GM12878 (cell line): ENCODE data around the gene TEKT2. TPM values are rescaled to one million over a fixed set of nuclear protein-coding genes. Genes with fewer than 3 reads are reported as not detected.

ENCODE experiments used
- ATAC-seq: fragments of 200-7000 bp; cut with Tn5 transposase; 3 replicates; pipeline ENCODE4 v1.9.1; 2020; ENCODE audit warnings: mild to moderate bottlenecking, moderate library complexity
- BruUV-seq: library from RNA; stranded (reverse); fragments of 400-500 nt; replicated peaks from 2 replicates; lab custom pipeline; 2021; lab: Mats Ljungman, UMichigan
- CTCF ChIA-PET: fragments of 300-600 bp; sonication (Branson Sonifier 250); formaldehyde crosslinking; extraction: SDS; loops from one replicate; lab custom pipeline; 2021; ENCODE audit warnings: inconsistent platforms; lab: Yijun Ruan, JAX
- POLR2A ChIA-PET: fragments of 350-600 bp; formaldehyde crosslinking; extraction: SDS; loops from one replicate; lab custom pipeline; 2021; ENCODE audit warnings: inconsistent platforms; lab: Charles Lee
- RAD21 ChIA-PET: fragments of 300-600 bp; sonication (Branson Sonifier 250); formaldehyde crosslinking; loops from one replicate; lab custom pipeline; 2023; ENCODE audit warnings: antibody characterized with exemption; ENCODE audit not compliant: unreplicated experiment; lab: Charles Lee
- SMC1A ChIA-PET: fragments of 300-600 bp; sonication (Branson Sonifier 250); formaldehyde crosslinking; loops from one replicate; lab custom pipeline; 2023; ENCODE audit not compliant: unreplicated experiment, uncharacterized antibody; lab: Charles Lee
- DNase-seq: peaks from one replicate; pipeline ENCODE4 v3.0.0-alpha.2; 2011; ENCODE audit warnings: low read depth, low spot score
- FAIRE-seq: peaks from 3 replicates; lab custom pipeline; 2011; peaks lifted over from hg19 to GRCh38; lab: Jason Lieb, UNC
- H2AFZ ChIP-seq: 2 replicates; pipeline ENCODE4 v1.6.0; 2011; ENCODE audit warnings: low read depth, low read length, control low read depth; ENCODE audit not compliant: control insufficient read depth
- H3K27ac ChIP-seq: 2 replicates; pipeline ENCODE4 v1.5.1; 2011; ENCODE audit warnings: control low read depth; ENCODE audit not compliant: control insufficient read depth, insufficient read depth
- H3K27me3 ChIP-seq, 2 experiments: replicated peaks in 1 of 2; 2 replicates each; pipeline versions ENCODE4 v1.6.0 to v1.6.1; 2011; ENCODE audit warnings: low read length in 1 of 2; ENCODE audit not compliant: control insufficient read depth in 2 of 2, insufficient read depth in 2 of 2
- H3K36me3 ChIP-seq, 2 experiments: 2 replicates each; pipeline ENCODE4 v1.5.1; 2011; ENCODE audit warnings: low read length in 1 of 2; ENCODE audit not compliant: control insufficient read depth in 2 of 2, insufficient read depth in 2 of 2
- H3K4me1 ChIP-seq: 2 replicates; pipeline ENCODE4 v1.6.1; 2011; ENCODE audit warnings: mild to moderate bottlenecking, low read length, moderate library complexity, mixed read lengths; ENCODE audit not compliant: control insufficient read depth, insufficient read depth
- H3K4me2 ChIP-seq: 2 replicates; pipeline ENCODE4 v1.6.0; 2011; ENCODE audit warnings: control low read depth; ENCODE audit not compliant: control insufficient read depth, insufficient read depth
- H3K4me3 ChIP-seq: fragments of 200-600 bp; sonication (generic); 2 replicates; pipeline ENCODE4 v1.5.1; 2016
- H3K79me2 ChIP-seq: 2 replicates; pipeline ENCODE4 v1.6.0; 2011; ENCODE audit warnings: low read length; ENCODE audit not compliant: control insufficient read depth, insufficient read depth
- H3K9ac ChIP-seq: 2 replicates; pipeline ENCODE4 v1.8.0; 2011; ENCODE audit warnings: low read length, control low read depth, mixed read lengths; ENCODE audit not compliant: control insufficient read depth, insufficient read depth
- H3K9me3 ChIP-seq: replicated peaks from 3 replicates; pipeline ENCODE4 v1.5.1; 2011; ENCODE audit warnings: mild to moderate bottlenecking, low read length; ENCODE audit not compliant: control insufficient read depth, insufficient read depth
- H4K20me1 ChIP-seq: 2 replicates; pipeline ENCODE4 v1.6.0; 2011; ENCODE audit not compliant: control insufficient read depth, insufficient read depth
- ATF7 ChIP-seq: fragments of 450-650 bp; IDR thresholded peaks from 2 replicates; pipeline ENCODE4 v1.6.1; 2016; ENCODE audit warnings: low read depth, mild to moderate bottlenecking
- CHD2 ChIP-seq: IDR thresholded peaks from 2 replicates; pipeline ENCODE4 v1.6.1; 2011; ENCODE audit warnings: low read depth, low read length, improper control_type of control experiment, borderline replicate concordance
- FOXM1 ChIP-seq: IDR thresholded peaks from 2 replicates; pipeline ENCODE4 v1.6.1; 2012; ENCODE audit warnings: low read depth, mild to moderate bottlenecking, inconsistent platforms, low read length, moderate library complexity
- GATAD2B ChIP-seq: fragments of 450-650 bp; conservative IDR thresholded peaks from 2 replicates; pipeline ENCODE4 v1.6.1; 2017; ENCODE audit warnings: low read depth, mild to moderate bottlenecking, moderate library complexity
- HDGF ChIP-seq: fragments of 450-650 bp; IDR thresholded peaks from 2 replicates; pipeline ENCODE4 v1.6.1; 2016; ENCODE audit warnings: antibody characterized with exemption
- MYB ChIP-seq: fragments of 150-350 bp; IDR thresholded peaks from 2 replicates; pipeline ENCODE4 v1.6.1; 2014; ENCODE audit warnings: mild to moderate bottlenecking, low read depth, low read length, borderline replicate concordance
- NFYB ChIP-seq: IDR thresholded peaks from 2 replicates; pipeline ENCODE4 v1.6.1; 2011; ENCODE audit warnings: low read depth, mild to moderate bottlenecking, low read length, improper control_type of control experiment, moderate library complexity; ENCODE audit not compliant: insufficient read depth
- PKNOX1 ChIP-seq: fragments of 450-650 bp; IDR thresholded peaks from 2 replicates; pipeline ENCODE4 v1.6.1; 2016; ENCODE audit warnings: mild to moderate bottlenecking
- POLR2AphosphoS5 ChIP-seq: IDR thresholded peaks from 2 replicates; pipeline ENCODE4 v1.6.1; 2011; ENCODE audit warnings: mild to moderate bottlenecking, low read length, inconsistent platforms
- RCOR1 ChIP-seq: conservative IDR thresholded peaks from 2 replicates; pipeline ENCODE4 v1.6.1; 2012; ENCODE audit warnings: low read depth, low read length, improper control_type of control experiment
- SIX5 ChIP-seq: IDR thresholded peaks from 2 replicates; pipeline ENCODE4 v1.6.1; 2011; ENCODE audit warnings: mild to moderate bottlenecking, low read depth, low read length, moderate library complexity; ENCODE audit not compliant: severe bottlenecking
- SMARCA5 ChIP-seq: fragments of 450-650 bp; IDR thresholded peaks from 2 replicates; pipeline ENCODE4 v1.6.1; 2017; ENCODE audit warnings: mild to moderate bottlenecking
- SP1 ChIP-seq: IDR thresholded peaks from one replicate; pipeline ENCODE4 v1.6.1; 2011; ENCODE audit warnings: low read depth, low read length
- WRNIP1 ChIP-seq: IDR thresholded peaks from 2 replicates; pipeline ENCODE4 v1.6.1; 2011; ENCODE audit warnings: low read depth, low read length, improper control_type of control experiment, borderline replicate concordance
- WGBS: methylation state at CpG from one replicate; pipeline ENCODE4 v1.1.6; 2016; ENCODE audit warnings: low lambda C conversion rate; ENCODE audit not compliant: insufficient replicate concordance, insufficient coverage; ENCODE audit errors: missing lambda C conversion rate; 5-methylcytosine and 5-hydroxymethylcytosine counted together
- in situ Hi-C: fragments of 300-500 bp; cut with MboI; formaldehyde crosslinking; loops from 9 replicates; pipeline ENCODE4 v1.14.3; 2018; ENCODE audit warnings: mixed read lengths
- intact Hi-C: fragments of 100-400 bp; cut with micrococcal nuclease; formaldehyde crosslinking; loops from one replicate; pipeline ENCODE4 v1.14.2; 2022; ENCODE audit not compliant: unreplicated experiment
- polyA plus RNA-seq, 11 experiments: library from polyadenylated mRNA; depleted of rRNA in 4 of 11; unstranded in 6 of 11; stranded (reverse) in 5 of 11; fragments of >200 nt; fragmentation: Nextera tagmentation in 4 of 11; fragmentation: Illumina TruSeq in 1 of 11; extraction: Ambion mirVana in 4 of 11; extraction: Trizol in 1 of 11; gene quantifications; 1 replicate in 1 of 11; 2 replicates in 10 of 11; pipeline versions ENCODE4 v1.2.1 to v1.2.3, GENCODE V29; 2011 to 2016; ENCODE audit warnings: inconsistent platforms in 2 of 11, missing spikeins in 2 of 11, low read depth in 1 of 11
- total RNA-seq, 4 experiments: library from RNA; depleted of rRNA in 3 of 4; stranded (reverse); fragments of >200 nt in 3 of 4; fragmentation: Illumina TruSeq in 1 of 4; extraction: Trizol in 1 of 4; gene quantifications; 2 replicates each; pipeline versions ENCODE4 v1.2.1 to v1.2.3, GENCODE V29; 2013 to 2021
- TF ChIP-seq, protein P1 (sequence below): IDR thresholded peaks from 2 replicates; pipeline ENCODE4 v1.6.1; 2012; ENCODE audit warnings: low read length, inconsistent platforms

Gene TEKT2
- total and polyA plus RNA-seq, 10 of the 15 experiments (the other 5 are each of a cell fraction or from before 2014, with no cell fraction given): 0.07 to 0.13 TPM; not detected in 8

DNA sequence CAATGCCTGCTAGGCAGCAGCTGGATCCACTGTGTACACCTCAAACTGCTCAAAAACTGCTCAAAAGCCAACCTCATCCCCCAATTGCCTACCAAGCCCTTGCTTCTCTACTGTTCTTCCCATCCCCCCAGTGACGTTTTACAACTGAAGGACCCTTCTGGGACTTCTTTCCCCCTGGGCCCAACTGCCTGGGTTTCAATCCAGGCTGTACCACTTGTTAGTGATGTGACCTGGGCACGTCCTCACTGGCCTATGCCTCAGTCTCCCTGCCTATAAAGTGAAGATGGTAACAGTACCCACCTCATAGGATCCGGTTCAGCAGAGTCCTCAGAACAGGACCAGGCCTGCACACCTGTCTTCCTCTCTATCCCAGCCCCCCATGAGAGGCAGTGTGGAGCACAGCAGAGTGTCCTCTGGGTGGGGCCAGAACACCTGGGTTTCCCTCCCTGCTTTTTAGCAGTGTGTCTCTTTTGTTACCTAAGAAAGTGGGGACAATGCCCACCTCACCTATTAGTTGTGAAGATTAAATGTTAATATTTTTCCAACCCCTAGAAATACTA, 1.9 kb upstream of the TEKT2 start:
- Histone ChIP-seq H3K9ac (no peak overlapping the region), H3K27ac (no peak overlapping the region), H3K4me1 (no peaks in the 10 kb centered on the region), H3K36me3 (no peaks in the 10 kb centered on the region), H4K20me1 (no peaks in the 10 kb centered on the region), H3K9me3 (no peaks in the 10 kb centered on the region), H2AFZ (no peak overlapping the region), H3K27me3 (no peaks in the 10 kb centered on the region; a peak in 1 of 4 replicates), H3K4me3 (no peak overlapping the region), H3K4me2 (no peak overlapping the region), H3K79me2 (no peaks in the 10 kb centered on the region)
- ChIA-PET RAD21 (no interaction called here), CTCF (no interaction called here), POLR2A (no interaction called here), SMC1A (interaction anchor here (0.6 kb wide), 1 partner anchor 14 kb away, joined by 3 read pairs; no protein-coding TSS in a partner anchor)
- TF ChIP-seq GATAD2B: no peak
- TF ChIP-seq POLR2AphosphoS5: no peak
- TF ChIP-seq, protein P1, sequence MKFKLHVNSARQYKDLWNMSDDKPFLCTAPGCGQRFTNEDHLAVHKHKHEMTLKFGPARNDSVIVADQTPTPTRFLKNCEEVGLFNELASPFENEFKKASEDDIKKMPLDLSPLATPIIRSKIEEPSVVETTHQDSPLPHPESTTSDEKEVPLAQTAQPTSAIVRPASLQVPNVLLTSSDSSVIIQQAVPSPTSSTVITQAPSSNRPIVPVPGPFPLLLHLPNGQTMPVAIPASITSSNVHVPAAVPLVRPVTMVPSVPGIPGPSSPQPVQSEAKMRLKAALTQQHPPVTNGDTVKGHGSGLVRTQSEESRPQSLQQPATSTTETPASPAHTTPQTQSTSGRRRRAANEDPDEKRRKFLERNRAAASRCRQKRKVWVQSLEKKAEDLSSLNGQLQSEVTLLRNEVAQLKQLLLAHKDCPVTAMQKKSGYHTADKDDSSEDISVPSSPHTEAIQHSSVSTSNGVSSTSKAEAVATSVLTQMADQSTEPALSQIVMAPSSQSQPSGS: no peak
- TF ChIP-seq MYB: no peak
- in situ Hi-C loops (no loop called here), intact Hi-C loops (loop anchor here (10.0 kb wide), 1 partner anchor 197 kb away; the partner anchor contains the start of gene AGO1)
- BruUV-seq: no TSS peak
- ATAC-seq: no peak
- no peak for DNase-seq
- 19% methylated on average over 3 of the region's 3 CpGs for WGBS
- FAIRE-seq: no peak

- Histone ChIP-seq H3K36me3 (no peaks in the 10 kb centered on the region), H3K9ac (no peak overlapping the region), H3K27ac (no peak overlapping the region), H2AFZ (no peak overlapping the region), H4K20me1 (no peaks in the 10 kb centered on the region), H3K9me3 (no peaks in the 10 kb centered on the region), H3K4me1 (no peaks in the 10 kb centered on the region; the same call in 1 of the 2 replicates), H3K79me2 (no peaks in the 10 kb centered on the region), H3K4me3 (no peak overlapping the region), H3K27me3 (no peaks in the 10 kb centered on the region; a peak in 1 of 4 replicates), H3K4me2 (no peak overlapping the region)
- SMC1A ChIA-PET: no interaction called here
- in situ Hi-C loops (no loop called here), intact Hi-C loops (loop anchor here (10.0 kb wide), 1 partner anchor 198 kb away; the partner anchor contains the start of gene AGO1)
- CTCF ChIA-PET: no interaction called here
- POLR2A ChIA-PET: no interaction called here
- BruUV-seq: no TSS peak
- RAD21 ChIA-PET: no interaction called here
- TF ChIP-seq GATAD2B (no peak), SMARCA5 (no peak), HDGF (no peak), CHD2 (no peak), SP1 (no peak), FOXM1 (no peak), RCOR1 (no peak), PKNOX1 (no peak), NFYB (no peak), ATF7 (no peak), SIX5 (no peak), WRNIP1 (no peak)
- ATAC-seq (no peak), FAIRE-seq (no peak), DNase-seq (no peak)
- WGBS: 61% methylated on average over 13 of the region's 13 CpGs
These were observed 675 bp upstream of the TEKT2 start for GRCh38 chr1:36083219-36083618.
